NCI-H2029 (cell line): Measurements from ENCODE around the gene MOB4.
A peak's percentile ranks its signal among the peaks of the same experiment; 100 is the strongest.
"Not testable (repeated sequence)": the region's sequence is repeated elsewhere in the genome, so short reads cannot be mapped to it uniquely, and the experiment has no call there.

Experiments
- DNase-seq: peaks from one replicate; lab custom pipeline; 2025; lab: John Stamatoyannopoulos, UW

The MOB4 gene

GRCh38 chr2:197515739-197516392, at the start of gene MOB4:
MOB4 (plus strand) TSS chr2:197516066; CDS start chr2:197516087, 21 bp downstream.
- peak; percentile 90 for DNase-seq

- DNase-seq: no peak
Observed at GRCh38 chr2:197472166-197472565, 43.7 kb upstream of the MOB4 start.

- DNase-seq: no peak
Observed at GRCh38 chr2:197477797-197478196, 38.1 kb upstream of the MOB4 start.

- DNase-seq: no peak
Observed at GRCh38 chr2:197480165-197481036, 35.5 kb upstream of the MOB4 start.

GRCh38 chr2:197484248-197484647, 31.6 kb upstream of the MOB4 start:
- not testable (repeated sequence) for DNase-seq

GRCh38 chr2:197486175-197486574, 29.7 kb upstream of the MOB4 start:
- DNase-seq: no peak

GRCh38 chr2:197487385-197487784, 28.5 kb upstream of the MOB4 start:
- DNase-seq: no peak

GRCh38 chr2:197495433-197496134, 20.3 kb upstream of the MOB4 start:
- no peak for DNase-seq

GRCh38 chr2:197496695-197497094, 19.2 kb upstream of the MOB4 start:
- no peak for DNase-seq

GRCh38 chr2:197497326-197497725, 18.5 kb upstream of the MOB4 start:
- no peak for DNase-seq

GRCh38 chr2:197498235-197498936, 17.5 kb upstream of the MOB4 start:
- DNase-seq: no peak

GRCh38 chr2:197498937-197499593, 16.8 kb upstream of the MOB4 start:
- DNase-seq: peak; percentile 18

GRCh38 chr2:197499594-197500502, 16.0 kb upstream of the MOB4 start, which contains the start of the genes HSPD1 and HSPE1:
HSPD1 (minus strand) TSS chr2:197499840; CDS start chr2:197498848, 992 bp downstream.
HSPE1 (plus strand) TSS chr2:197500379; CDS start chr2:197500437, 58 bp downstream.
- peak; percentile 99 for DNase-seq

- DNase-seq: no peak
Observed at GRCh38 chr2:197500503-197501131, 15.2 kb upstream of the MOB4 start.

GRCh38 chr2:197502201-197502600, 13.7 kb upstream of the MOB4 start:
- DNase-seq: no peak

- DNase-seq: no peak
Observed at GRCh38 chr2:197502685-197503084, 13.2 kb upstream of the MOB4 start.

- no peak for DNase-seq
Observed at GRCh38 chr2:197504000-197504399, 11.9 kb upstream of the MOB4 start.

- no peak for DNase-seq
Observed at GRCh38 chr2:197504512-197504911, 11.4 kb upstream of the MOB4 start.

- DNase-seq: no peak
Observed at GRCh38 chr2:197506658-197507057, 9.2 kb upstream of the MOB4 start.

GRCh38 chr2:197513915-197514314, 2.0 kb upstream of the MOB4 start:
- no peak for DNase-seq
